MCF 10A (cell line): ENCODE data around the gene SIAH3. TPM values are rescaled to one million over a fixed set of nuclear protein-coding genes. Genes with fewer than 3 reads are reported as not detected.

Experiments
- BruUV-seq: library from RNA; stranded (reverse); fragments of 400-500 nt; replicated peaks from 2 replicates; lab custom pipeline; 2021; lab: Mats Ljungman, UMichigan
- CTCF ChIA-PET: fragments of 300-600 bp; sonication (Branson Sonifier 250); formaldehyde crosslinking; extraction: SDS; loops from one replicate; lab custom pipeline; 2021; ENCODE audit warnings: antibody characterized with exemption, inconsistent platforms; lab: Yijun Ruan, JAX
- POLR2A ChIA-PET: fragments of 300-600, 350-650 bp; sonication (Branson Sonifier 250); formaldehyde crosslinking; extraction: SDS; loops from one replicate; lab custom pipeline; 2020; ENCODE audit warnings: antibody characterized with exemption, inconsistent platforms; lab: Yijun Ruan, JAX
- DNase-seq: peaks from one replicate; pipeline ENCODE4 v3.0.0-alpha.2; 2018; ENCODE audit not compliant: unreplicated experiment
- H3K27ac Mint-ChIP-seq: one replicate; pipeline ENCODE4 v1.8.0; 2022; ENCODE audit warnings: mild to moderate bottlenecking, low read depth, mixed read lengths; ENCODE audit not compliant: unreplicated experiment
- H3K27me3 Mint-ChIP-seq: one replicate; pipeline ENCODE4 v1.8.0; 2022; ENCODE audit warnings: mixed read lengths; ENCODE audit not compliant: insufficient read depth, unreplicated experiment
- H3K36me3 Mint-ChIP-seq: one replicate; pipeline ENCODE4 v1.8.0; 2022; ENCODE audit warnings: mild to moderate bottlenecking, moderate library complexity, mixed read lengths; ENCODE audit not compliant: insufficient read depth, unreplicated experiment
- H3K4me1 Mint-ChIP-seq: one replicate; pipeline ENCODE4 v1.8.0; 2022; ENCODE audit warnings: mixed read lengths; ENCODE audit not compliant: insufficient read depth, unreplicated experiment
- H3K4me3 Mint-ChIP-seq: one replicate; pipeline ENCODE4 v1.8.0; 2022; ENCODE audit warnings: mild to moderate bottlenecking, moderate library complexity, mixed read lengths; ENCODE audit not compliant: unreplicated experiment
- H3K9me3 Mint-ChIP-seq: one replicate; pipeline ENCODE4 v1.8.0; 2022; ENCODE audit warnings: mixed read lengths; ENCODE audit not compliant: unreplicated experiment
- intact Hi-C: fragments of 100-400 bp; cut with micrococcal nuclease; formaldehyde crosslinking; loops from 2 replicates; pipeline ENCODE4 v1.14.1; 2022
- total RNA-seq: library from RNA; stranded (reverse); gene quantifications from 2 replicates; pipeline ENCODE4 v1.2.3, GENCODE V29; 2022
- TF ChIP-seq, protein P1 (sequence below): fragments of 200-600 bp; IDR thresholded peaks from one replicate; pipeline ENCODE4 v1.8.0; 2022; ENCODE audit warnings: antibody characterized with exemption, mild to moderate bottlenecking; ENCODE audit not compliant: unreplicated experiment

The SIAH3 gene
- total RNA-seq, 1 experiment from 2014 or later: not detected

GRCh38 chr13:45752510-45752909 is 99.0 kb downstream of the SIAH3 start:
- Mint-ChIP-seq H3K9me3 (no peaks in the 10 kb centered on the region), H3K27me3 (peaks cover 13% of the 10 kb centered on the region), H3K36me3 (no peaks in the 10 kb centered on the region), H3K27ac (no peak overlapping the region), H3K4me3 (no peak overlapping the region), H3K4me1 (no peaks in the 10 kb centered on the region)
- BruUV-seq: no TSS peak
- TF ChIP-seq, protein P1, sequence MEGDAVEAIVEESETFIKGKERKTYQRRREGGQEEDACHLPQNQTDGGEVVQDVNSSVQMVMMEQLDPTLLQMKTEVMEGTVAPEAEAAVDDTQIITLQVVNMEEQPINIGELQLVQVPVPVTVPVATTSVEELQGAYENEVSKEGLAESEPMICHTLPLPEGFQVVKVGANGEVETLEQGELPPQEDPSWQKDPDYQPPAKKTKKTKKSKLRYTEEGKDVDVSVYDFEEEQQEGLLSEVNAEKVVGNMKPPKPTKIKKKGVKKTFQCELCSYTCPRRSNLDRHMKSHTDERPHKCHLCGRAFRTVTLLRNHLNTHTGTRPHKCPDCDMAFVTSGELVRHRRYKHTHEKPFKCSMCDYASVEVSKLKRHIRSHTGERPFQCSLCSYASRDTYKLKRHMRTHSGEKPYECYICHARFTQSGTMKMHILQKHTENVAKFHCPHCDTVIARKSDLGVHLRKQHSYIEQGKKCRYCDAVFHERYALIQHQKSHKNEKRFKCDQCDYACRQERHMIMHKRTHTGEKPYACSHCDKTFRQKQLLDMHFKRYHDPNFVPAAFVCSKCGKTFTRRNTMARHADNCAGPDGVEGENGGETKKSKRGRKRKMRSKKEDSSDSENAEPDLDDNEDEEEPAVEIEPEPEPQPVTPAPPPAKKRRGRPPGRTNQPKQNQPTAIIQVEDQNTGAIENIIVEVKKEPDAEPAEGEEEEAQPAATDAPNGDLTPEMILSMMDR: no peak
- no peak for DNase-seq
- ChIA-PET CTCF (no interaction called here), POLR2A (interaction anchor here (1.0 kb wide), 1 partner anchor 82 kb away, joined by 3 read pairs; no protein-coding TSS in a partner anchor)
- intact Hi-C loops: no loop called here

GRCh38 chr13:45751885-45752284 is 99.7 kb downstream of the SIAH3 start:
- no peaks in the 10 kb centered on the region for H3K36me3 Mint-ChIP-seq
- CTCF ChIA-PET: no interaction called here
- intact Hi-C loops: no loop called here
- TF ChIP-seq, protein P1: no peak
- DNase-seq: peak; percentile 4
- H3K27ac Mint-ChIP-seq: no peak overlapping the region
- H3K4me3 Mint-ChIP-seq: no peak overlapping the region
- BruUV-seq: no TSS peak
- POLR2A ChIA-PET: interaction anchor here (1.0 kb wide), 1 partner anchor 82 kb away, joined by 3 read pairs; no protein-coding TSS in a partner anchor
- H3K9me3 Mint-ChIP-seq: no peaks in the 10 kb centered on the region
- H3K4me1 Mint-ChIP-seq: no peaks in the 10 kb centered on the region
- peaks cover 13% of the 10 kb centered on the region for H3K27me3 Mint-ChIP-seq

DNA sequence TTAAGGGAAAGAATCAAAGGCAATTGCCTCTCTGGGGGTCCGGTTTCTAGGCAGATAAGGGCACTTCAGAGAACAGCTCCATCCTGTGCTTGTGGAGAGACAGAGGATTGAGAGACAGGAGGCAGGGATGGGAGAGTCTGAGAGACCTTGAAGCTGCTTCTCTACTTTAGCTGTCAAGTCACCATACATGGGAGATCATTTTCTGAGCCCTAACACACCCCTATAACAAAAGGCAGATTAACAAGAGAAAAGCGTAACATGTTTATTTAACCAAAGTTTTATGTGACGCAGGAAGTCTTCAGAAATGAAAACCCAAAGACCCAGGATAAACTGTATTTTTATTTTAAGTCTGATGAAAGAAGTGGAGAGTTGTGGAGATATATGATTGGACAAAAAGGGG is 101.0 kb downstream of the SIAH3 start:
- no peak overlapping the region for H3K4me3 Mint-ChIP-seq
- TF ChIP-seq, protein P1: no peak
- no peaks in the 10 kb centered on the region for H3K9me3 Mint-ChIP-seq
- H3K4me1 Mint-ChIP-seq: no peaks in the 10 kb centered on the region
- H3K36me3 Mint-ChIP-seq: no peaks in the 10 kb centered on the region
- no TSS peak for BruUV-seq
- DNase-seq: no peak
- CTCF ChIA-PET: no interaction called here
- H3K27ac Mint-ChIP-seq: no peak overlapping the region
- POLR2A ChIA-PET: no interaction called here
- H3K27me3 Mint-ChIP-seq: peaks cover 13% of the 10 kb centered on the region
- intact Hi-C loops: no loop called here

DNA sequence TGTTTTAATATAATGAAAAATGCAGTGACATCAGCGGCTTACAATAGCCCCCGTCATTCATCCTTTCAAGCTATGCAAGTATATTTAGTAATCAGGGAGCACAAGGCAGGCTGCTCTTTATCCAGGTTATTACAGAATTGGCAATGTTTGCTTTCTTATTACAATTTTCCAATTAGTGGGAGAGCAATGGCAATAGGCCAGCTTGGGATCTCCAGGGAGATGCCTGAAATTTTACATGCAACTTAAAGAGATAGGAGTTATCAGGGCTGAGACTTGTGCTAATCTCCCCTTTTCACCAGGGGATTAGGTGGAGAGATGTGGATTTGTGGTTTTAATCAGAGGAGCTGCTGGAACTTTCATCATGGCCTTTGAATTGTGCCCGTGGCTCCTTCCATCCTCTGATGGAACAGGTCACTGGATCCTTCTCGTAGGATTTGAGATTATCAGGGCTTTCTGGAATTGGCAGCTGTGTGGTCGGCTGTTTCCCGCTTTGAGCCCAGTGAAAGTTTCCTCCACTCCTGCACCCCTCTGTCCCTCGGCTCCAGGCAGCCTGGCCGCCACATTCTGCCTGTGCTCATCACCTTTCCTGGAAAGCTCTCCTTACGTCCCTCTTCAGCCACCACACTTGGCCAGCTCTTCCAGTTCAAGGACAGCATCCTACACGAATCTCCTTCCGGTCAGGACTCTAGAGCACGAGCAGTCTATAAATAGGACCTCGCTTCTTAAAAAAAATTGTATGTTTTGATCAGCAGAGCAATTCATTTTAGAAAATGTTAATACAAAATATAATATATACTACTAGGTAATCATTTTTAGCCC is 102.4 kb downstream of the SIAH3 start:
- Mint-ChIP-seq H3K9me3 (no peaks in the 10 kb centered on the region), H3K4me1 (no peaks in the 10 kb centered on the region), H3K4me3 (no peak overlapping the region), H3K27ac (no peak overlapping the region), H3K27me3 (peaks cover 27% of the 10 kb centered on the region), H3K36me3 (no peaks in the 10 kb centered on the region)
- no TSS peak for BruUV-seq
- CTCF ChIA-PET: interaction anchor here (0.7 to 1.7 kb wide), 2 partner anchors 12 to 126 kb away, joined by 3 to 4 read pairs; no protein-coding TSS in a partner anchor
- intact Hi-C loops: no loop called here
- TF ChIP-seq, protein P1: no peak
- no peak for DNase-seq
- POLR2A ChIA-PET: no interaction called here
